Hepatocyte (in vitro differentiated cells): ENCODE data around the gene COX10. TPM values are rescaled to one million over a fixed set of nuclear protein-coding genes. Genes with fewer than 3 reads are reported as not detected.
"Not testable (repeated sequence)": the region's sequence is repeated elsewhere in the genome, so short reads cannot be mapped to it uniquely, and the experiment has no call there.

Source experiments
- DNase-seq: peaks from one replicate; pipeline ENCODE4 v3.0.0-alpha.2; 2016; ENCODE audit warnings: low spot score
- H2AFZ ChIP-seq: fragments of 200-600 bp; sonication (generic); 2 replicates; pipeline ENCODE4 v1.6.0; 2016; ENCODE audit warnings: antibody characterized with exemption, mild to moderate bottlenecking
- H3K27ac ChIP-seq: fragments of 200-600 bp; sonication (generic); 2 replicates; pipeline ENCODE4 v1.5.1; 2016; ENCODE audit warnings: mild to moderate bottlenecking
- H3K27me3 ChIP-seq: fragments of 200-600 bp; sonication (generic); 2 replicates; pipeline ENCODE4 v1.6.1; 2016
- H3K36me3 ChIP-seq: fragments of 200-600 bp; sonication (generic); replicated peaks from 2 replicates; pipeline ENCODE4 v1.5.1; 2016; ENCODE audit warnings: low read depth; ENCODE audit not compliant: insufficient read depth
- H3K4me1 ChIP-seq: fragments of 200-600 bp; sonication (generic); 2 replicates; pipeline ENCODE4 v1.5.1; 2016; ENCODE audit warnings: mild to moderate bottlenecking, moderate library complexity; ENCODE audit not compliant: insufficient read depth
- H3K4me2 ChIP-seq: fragments of 200-600 bp; sonication (generic); 2 replicates; pipeline ENCODE4 v1.6.0; 2016
- H3K4me3 ChIP-seq: fragments of 200-600 bp; sonication (generic); 2 replicates; pipeline ENCODE4 v1.5.1; 2016; ENCODE audit warnings: mild to moderate bottlenecking
- H3K79me2 ChIP-seq: fragments of 200-600 bp; sonication (generic); 2 replicates; pipeline ENCODE4 v1.6.0; 2017; ENCODE audit warnings: mild to moderate bottlenecking
- H3K9me2 ChIP-seq: fragments of 200-600 bp; sonication (generic); replicated peaks from 2 replicates; pipeline ENCODE4 v1.6.0; 2017; ENCODE audit warnings: mild to moderate bottlenecking; ENCODE audit not compliant: insufficient read depth
- H3K9me3 ChIP-seq: fragments of 200-600 bp; sonication (generic); 2 replicates; pipeline ENCODE4 v1.5.1; 2016; ENCODE audit warnings: low read depth, mild to moderate bottlenecking
- H4K20me1 ChIP-seq: fragments of 200-600 bp; sonication (generic); 2 replicates; pipeline ENCODE4 v1.6.0; 2016; ENCODE audit warnings: mild to moderate bottlenecking; ENCODE audit not compliant: insufficient read depth, poor library complexity, severe bottlenecking
- WGBS: methylation state at CpG from one replicate; pipeline ENCODE4 v1.1.6; 2016; ENCODE audit warnings: low lambda C conversion rate; ENCODE audit errors: missing lambda C conversion rate; 5-methylcytosine and 5-hydroxymethylcytosine counted together
- polyA plus RNA-seq: library from polyadenylated mRNA; unstranded; fragments of >200 nt; fragmentation: Nextera tagmentation; extraction: Ambion mirVana; gene quantifications from 2 replicates; pipeline ENCODE4 v1.2.1, GENCODE V29; 2016
- total RNA-seq: library from RNA; depleted of rRNA; stranded (reverse); fragments of >200 nt; gene quantifications from 2 replicates; pipeline ENCODE4 v1.2.3, GENCODE V29; 2014

The COX10 gene
- total and polyA plus RNA-seq, 2 experiments from 2014 or later, result 23.2 to 27.6 TPM

GRCh38 chr17:14184536-14184935, 115.2 kb downstream of the COX10 start:
- not testable (repeated sequence) for H3K4me3 ChIP-seq, H2AFZ ChIP-seq, H3K27me3 ChIP-seq, DNase-seq, H3K9me2 ChIP-seq, H3K36me3 ChIP-seq, H3K9me3 ChIP-seq, H3K4me1 ChIP-seq, H4K20me1 ChIP-seq, H3K79me2 ChIP-seq, H3K27ac ChIP-seq, H3K4me2 ChIP-seq
- WGBS, result 86% methylated on average over 4 of the region's 5 CpGs

DNA sequence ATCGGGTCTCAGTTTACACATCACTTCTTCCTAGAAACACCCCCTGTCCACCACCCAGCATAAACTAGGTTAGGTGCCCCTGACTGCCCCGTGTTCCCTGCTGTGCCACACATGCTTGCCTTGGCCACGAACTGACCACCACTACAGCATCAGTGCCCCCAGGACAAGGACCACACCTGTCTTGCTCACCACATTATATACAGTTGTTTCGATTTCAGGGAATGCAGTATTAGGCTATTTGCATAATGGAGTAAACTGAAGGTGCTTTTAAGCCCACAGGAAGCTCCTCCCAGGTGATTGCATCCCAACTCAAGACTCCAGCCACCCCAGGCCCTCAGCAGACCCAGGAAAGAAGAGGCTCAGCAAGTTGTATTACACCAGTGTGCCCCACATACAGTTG, 117.1 kb downstream of the COX10 start:
- H3K79me2 ChIP-seq, H3K27me3 ChIP-seq, DNase-seq, H3K36me3 ChIP-seq, H4K20me1 ChIP-seq, H3K4me3 ChIP-seq, H2AFZ ChIP-seq, H3K9me3 ChIP-seq, H3K4me1 ChIP-seq, H3K9me2 ChIP-seq, H3K27ac ChIP-seq, H3K4me2 ChIP-seq: not testable (repeated sequence)
- WGBS, result 100% methylated on average over 3 of the region's 4 CpGs

DNA sequence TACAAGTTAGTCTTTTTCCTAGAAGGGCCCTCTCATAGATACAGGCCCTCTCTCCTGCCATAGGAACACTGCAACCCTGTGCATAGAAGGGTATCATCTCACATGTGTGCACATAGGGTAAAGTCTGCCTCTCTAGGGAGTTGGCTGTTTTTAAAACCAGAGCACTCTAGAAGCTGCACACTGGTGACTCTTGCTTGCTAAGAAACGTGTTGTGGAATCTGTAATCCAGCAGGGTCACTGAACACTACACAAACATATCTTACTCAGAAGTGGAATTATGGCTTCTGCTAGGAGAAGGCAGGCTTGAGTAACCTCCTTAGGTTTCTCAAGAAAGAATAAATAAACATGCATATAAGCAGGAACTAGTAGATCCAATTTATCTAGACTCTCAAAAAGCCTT, 121.5 kb downstream of the COX10 start:
- H3K79me2 ChIP-seq, H3K36me3 ChIP-seq, H3K4me1 ChIP-seq, H3K27me3 ChIP-seq, H3K4me2 ChIP-seq, H3K9me2 ChIP-seq, H4K20me1 ChIP-seq, H3K4me3 ChIP-seq, H2AFZ ChIP-seq, H3K9me3 ChIP-seq, H3K27ac ChIP-seq, DNase-seq: not testable (repeated sequence)
- 50% methylated on average over 1 of the region's 1 CpG for WGBS

DNA sequence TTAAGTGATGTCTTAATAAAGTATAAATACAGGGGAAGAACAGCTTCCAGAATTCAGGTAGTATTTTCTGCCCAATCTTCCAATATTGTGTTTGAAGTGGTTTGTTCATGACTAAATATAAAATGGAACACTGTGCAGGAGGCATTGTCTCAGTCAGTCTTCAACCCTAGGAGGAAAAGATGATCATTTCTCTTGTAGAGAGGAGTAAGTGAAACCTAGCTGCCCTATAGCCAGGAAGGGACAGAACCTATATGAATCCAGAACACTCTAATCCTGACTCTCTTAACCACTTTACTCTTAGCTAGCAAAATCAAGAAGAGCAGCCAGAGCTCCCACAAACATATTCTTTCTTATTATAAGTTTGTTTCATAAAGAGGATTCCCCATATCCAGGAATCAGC, 122.2 kb downstream of the COX10 start:
- not testable (repeated sequence) for H3K27me3 ChIP-seq, H3K36me3 ChIP-seq, H3K79me2 ChIP-seq, H3K4me2 ChIP-seq, H3K9me2 ChIP-seq, H3K4me1 ChIP-seq, H3K27ac ChIP-seq, H3K4me3 ChIP-seq, H2AFZ ChIP-seq, DNase-seq, H4K20me1 ChIP-seq, H3K9me3 ChIP-seq

DNA sequence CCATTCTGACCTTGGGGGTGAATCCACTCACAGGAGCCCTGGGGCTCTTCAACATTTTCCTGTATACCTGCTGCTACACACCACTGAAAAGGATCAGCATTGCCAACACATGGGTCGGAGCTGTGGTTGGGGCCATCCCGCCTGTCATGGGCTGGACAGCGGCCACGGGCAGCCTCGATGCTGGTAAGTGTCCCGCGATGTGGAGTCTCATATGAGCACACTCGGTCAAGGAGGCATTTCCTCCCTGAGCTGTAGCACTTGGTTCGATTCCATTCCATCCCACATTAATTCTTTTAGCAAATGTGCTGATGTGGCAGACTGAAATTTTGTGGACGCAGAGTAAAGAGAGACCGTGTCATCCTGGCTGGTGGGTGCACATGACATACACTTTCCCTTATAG, 122.7 kb downstream of the COX10 start:
- not testable (repeated sequence) for H2AFZ ChIP-seq
- WGBS, result 98% methylated on average over 11 of the region's 11 CpGs

GRCh38 chr17:14192636-14193344, 123.5 kb downstream of the COX10 start:
- WGBS, result 88% methylated on average over 12 of the region's 13 CpGs
- H3K36me3 ChIP-seq, H3K79me2 ChIP-seq, H2AFZ ChIP-seq, H3K27me3 ChIP-seq, H3K4me3 ChIP-seq, DNase-seq, H3K9me3 ChIP-seq, H3K4me1 ChIP-seq, H4K20me1 ChIP-seq, H3K4me2 ChIP-seq, H3K27ac ChIP-seq, H3K9me2 ChIP-seq: not testable (repeated sequence)

More for the DNA sequence above, 122.7 kb downstream of the COX10 start:
- not testable (repeated sequence) for H3K9me2 ChIP-seq, H3K4me2 ChIP-seq, H3K27me3 ChIP-seq, H3K36me3 ChIP-seq, DNase-seq, H4K20me1 ChIP-seq, H3K27ac ChIP-seq, H3K4me3 ChIP-seq, H3K4me1 ChIP-seq, H3K79me2 ChIP-seq, H3K9me3 ChIP-seq
